ENCODE measurements around the gene WDR45.
"Not testable (repeated sequence)": the region's sequence is repeated elsewhere in the genome, so short reads cannot be mapped to it uniquely, and the experiment has no call there.

WDR45 gene

GRCh38 chrX:49079489-49080428, at the start of gene WDR45:
TSS of gene WDR45 (minus strand) at chrX:49079887. CDS start at chrX:49078095, 1,792 bp downstream.
- no peak for TF ChIP-seq ZC3H10 (CRISPR knock-in tag; IDR thresholded peaks at IDR 0.05)
- TF ChIP-seq TSHZ2 (CRISPR knock-in tag; IDR thresholded peaks at IDR 0.05), result no peak
- TF ChIP-seq BACH2 (CRISPR knock-in tag; IDR thresholded peaks at IDR 0.05; ENCODE audit: borderline replicate concordance), result no peak
- TF ChIP-seq ISL1 (CRISPR knock-in tag; IDR thresholded peaks at IDR 0.05), result no peak
- peak; percentile 87 for ATAC-seq

- ATAC-seq, result no peak
- TF ChIP-seq POU6F1 (CRISPR knock-in tag; IDR thresholded peaks at IDR 0.05; ENCODE audit: borderline replicate concordance, low read depth) (no peak), TCF4 (CRISPR knock-in tag; IDR thresholded peaks at IDR 0.05; ENCODE audit: borderline replicate concordance) (no peak), ISL1 (CRISPR knock-in tag; IDR thresholded peaks at IDR 0.05) (no peak), CSRNP3 (CRISPR knock-in tag; IDR thresholded peaks at IDR 0.05) (no peak), ZFP3 (CRISPR knock-in tag; IDR thresholded peaks at IDR 0.05) (no peak), ESRRG (CRISPR knock-in tag; IDR thresholded peaks at IDR 0.05) (no peak)
These were observed 49.7 kb upstream of the WDR45 start for GRCh38 chrX:49129427-49129826.

GRCh38 chrX:49127742-49128258, 48.1 kb upstream of the WDR45 start:
- ATAC-seq, result not testable (repeated sequence)

GRCh38 chrX:49122499-49122898, 42.8 kb upstream of the WDR45 start:
- ATAC-seq, result no peak
- TF ChIP-seq TOX (CRISPR knock-in tag; IDR thresholded peaks at IDR 0.05; ENCODE audit: borderline replicate concordance), result no peak
- no peak for TF ChIP-seq ISL1 (CRISPR knock-in tag; IDR thresholded peaks at IDR 0.05)
- no peak for TF ChIP-seq CSDC2 (CRISPR knock-in tag; IDR thresholded peaks at IDR 0.05)
- no peak for TF ChIP-seq ZFP3 (CRISPR knock-in tag; IDR thresholded peaks at IDR 0.05)
- no peak for TF ChIP-seq OSR1 (CRISPR knock-in tag; IDR thresholded peaks at IDR 0.05)
- TF ChIP-seq ZFP30 (CRISPR knock-in tag; IDR thresholded peaks at IDR 0.05), result no peak
- no peak for TF ChIP-seq TCF4 (CRISPR knock-in tag; IDR thresholded peaks at IDR 0.05; ENCODE audit: borderline replicate concordance)
- no peak for TF ChIP-seq ESRRG (CRISPR knock-in tag; IDR thresholded peaks at IDR 0.05)
- no peak for TF ChIP-seq ZNF8 (CRISPR knock-in tag; IDR thresholded peaks at IDR 0.05)
- TF ChIP-seq PPARA (CRISPR knock-in tag; IDR thresholded peaks at IDR 0.05; ENCODE audit: borderline replicate concordance), result no peak
- TF ChIP-seq RARB (CRISPR knock-in tag; IDR thresholded peaks at IDR 0.05), result no peak
- TF ChIP-seq CSRNP3 (CRISPR knock-in tag; IDR thresholded peaks at IDR 0.05), result no peak
- TF ChIP-seq TSHZ2 (CRISPR knock-in tag; IDR thresholded peaks at IDR 0.05), result no peak
- TF ChIP-seq ARNTL (CRISPR knock-in tag; IDR thresholded peaks at IDR 0.05; ENCODE audit: borderline replicate concordance, low read depth), result no peak
- TF ChIP-seq CREB5 (CRISPR knock-in tag; IDR thresholded peaks at IDR 0.05; ENCODE audit: low read depth), result no peak
- TF ChIP-seq BACH2 (CRISPR knock-in tag; IDR thresholded peaks at IDR 0.05; ENCODE audit: borderline replicate concordance), result no peak
- TF ChIP-seq POU6F1 (CRISPR knock-in tag; IDR thresholded peaks at IDR 0.05; ENCODE audit: borderline replicate concordance, low read depth), result no peak
- TF ChIP-seq ZNF70 (CRISPR knock-in tag; IDR thresholded peaks at IDR 0.05), result no peak

All from SK-N-SH treated with all-trans-retinoic acid at 6 μM for 48 hours (cell line).